Measurements from ENCODE around the gene POLE. TPM values are rescaled to one million over a fixed set of nuclear protein-coding genes. Genes with fewer than 3 reads are reported as not detected.

The POLE gene
- total and polyA plus RNA-seq, 2 of the 4 experiments (the other 2 are of a cell fraction): 17.2 to 20.7 TPM

- Histone ChIP-seq H3K23ac (ENCODE audit: low read depth, low read length) (no peak overlapping the region), H2BK15ac (ENCODE audit: low read depth, low read length) (no peak overlapping the region), H3K56ac (ENCODE audit: extremely low read depth, insufficient read depth, low read length) (no peak overlapping the region), H4K8ac (ENCODE audit: low read depth in 2 of 2, low read length in 2 of 2) (no peak overlapping the region), H3K36me3 (ENCODE audit: control insufficient read depth, insufficient read depth, low read length) (peaks cover 32% of the 10 kb centered on the region), H3K4me1 (ENCODE audit: control insufficient read depth, insufficient read depth, low read length) (no peaks in the 10 kb centered on the region), H2AFZ (replicated peaks; ENCODE audit: low read length, poor library complexity) (no peak overlapping the region), H3K4ac (ENCODE audit: low read depth, low read length) (no peak overlapping the region), H4K5ac (ENCODE audit: low read depth, low read length) (no peak overlapping the region), H3K27me3 (ENCODE audit: control insufficient read depth, insufficient read depth, low read length) (no peaks in the 10 kb centered on the region), H2BK5ac (ENCODE audit: low read depth, low read length, poor library complexity, severe bottlenecking) (no peak overlapping the region), H3K4me2 (ENCODE audit: low read depth, low read length) (no peak overlapping the region), H3K9me1 (ENCODE audit: insufficient read depth, low read length) (no peaks in the 10 kb centered on the region), H3K79me1 (ENCODE audit: low read depth in 1 of 2, low read length in 2 of 2) (no peaks in the 10 kb centered on the region), H2AK5ac (ENCODE audit: low read depth, low read length) (no peak overlapping the region), H3K27ac (ENCODE audit: insufficient read depth, low read length) (no peak overlapping the region), H3K9me3 (ENCODE audit: control insufficient read depth, insufficient read depth, low read length) (no peaks in the 10 kb centered on the region), H2BK20ac (ENCODE audit: low read depth, low read length) (no peak overlapping the region), H3K18ac (ENCODE audit: low read depth, low read length) (no peak overlapping the region), H3K14ac (replicated peaks; ENCODE audit: low read depth, low read length) (no peak overlapping the region), H3K9ac (ENCODE audit: low read depth, low read length) (no peak overlapping the region), H4K91ac (ENCODE audit: insufficient read depth, low read depth, low read length) (no peak overlapping the region), H3K4me3 (ENCODE audit: insufficient read depth, low read depth, low read length) (no peak overlapping the region), H2AK9ac (replicated peaks; ENCODE audit: low read depth, low read length, poor library complexity) (peak overlapping the region; percentile 26), H4K20me1 (ENCODE audit: insufficient read depth, low read length) (no peaks in the 10 kb centered on the region; the same call in 1 of the 2 replicates), H2BK120ac (ENCODE audit: low read depth, low read length) (no peak overlapping the region)
- TF ChIP-seq USF2 (IDR thresholded peaks at IDR 0.05; ENCODE audit: low read depth, low read length) (no peak), MAFK (IDR thresholded peaks at IDR 0.05; ENCODE audit: low read depth, low read length) (peak; percentile 47; the same call in 1 of the 2 replicates)
- BruUV-seq (replicated peaks): no TSS peak
- no peak for ATAC-seq (ENCODE audit: low read depth)
- dilution Hi-C loops (cut with HindIII; ENCODE audit: low sequenced_read_pairs, unreplicated experiment) (no loop called here), intact Hi-C loops (cut with micrococcal nuclease) (no loop called here), in situ Hi-C loops (cut with MboI; ENCODE audit: low sequenced_read_pairs) (no loop called here)
- ChIA-PET CTCF (no interaction called here), POLR2A (ENCODE audit: unreplicated experiment) (no interaction called here)
- WGBS, 2 experiments (ENCODE audit: extremely low coverage in 2 of 2, insufficient read length in 1 of 2): 96% methylated on average over 8 of the region's 10 CpGs; no CpG with 5 or more reads in 1 of the 2 experiments
- DNase-seq: no peak
Observed at GRCh38 chr12:132647858-132648257, 39.3 kb downstream of the POLE start.

Measured in IMR-90 (cell line).